ENCODE data around the gene SUGP1.
A peak's percentile ranks its signal among the peaks of the same experiment; 100 is the strongest.
"Not testable (repeated sequence)": the region's sequence is repeated elsewhere in the genome, so short reads cannot be mapped to it uniquely, and the experiment has no call there.

The SUGP1 gene

DNA sequence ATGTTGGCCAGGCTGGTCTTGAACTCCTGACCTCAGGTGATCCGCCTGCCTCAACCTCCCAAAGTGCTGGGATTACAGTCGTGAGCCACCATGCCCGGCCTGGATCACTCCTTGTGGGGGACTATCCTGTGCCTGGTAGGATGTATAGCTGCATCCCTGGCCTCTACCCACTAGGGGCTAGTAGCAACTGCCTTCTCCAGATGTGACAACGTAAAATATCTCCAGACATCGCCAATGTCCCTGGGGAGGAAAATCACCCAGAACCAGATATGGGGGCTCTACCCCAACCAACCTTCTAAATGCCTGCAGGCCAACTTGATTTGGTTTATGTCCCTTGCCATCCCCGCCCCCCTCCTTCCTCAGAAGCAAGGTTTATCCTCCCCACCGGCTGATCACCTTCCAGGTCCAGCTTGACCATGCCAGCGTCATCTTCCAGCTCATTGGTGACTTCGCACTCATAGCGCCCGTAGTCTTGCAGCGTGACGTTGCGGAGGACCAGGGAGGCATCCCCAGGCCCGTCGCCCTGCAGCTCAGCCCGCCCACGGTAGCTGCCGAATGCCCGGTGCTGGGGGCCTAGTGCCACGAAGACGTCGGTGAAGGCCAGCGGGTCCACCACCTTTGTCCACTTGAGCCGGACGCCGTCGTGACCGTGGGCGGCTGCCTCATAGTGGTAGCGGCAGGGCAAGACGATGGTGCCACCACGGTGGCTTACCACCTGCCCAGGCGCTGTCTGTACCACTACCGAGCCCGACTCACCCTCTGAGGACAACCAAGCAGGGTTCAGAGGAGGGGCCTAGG, 59.7 kb downstream of the SUGP1 start:
- DNase-seq (ENCODE audit: low read depth in 2 of 2): no peak
- TF ChIP-seq, protein P1, sequence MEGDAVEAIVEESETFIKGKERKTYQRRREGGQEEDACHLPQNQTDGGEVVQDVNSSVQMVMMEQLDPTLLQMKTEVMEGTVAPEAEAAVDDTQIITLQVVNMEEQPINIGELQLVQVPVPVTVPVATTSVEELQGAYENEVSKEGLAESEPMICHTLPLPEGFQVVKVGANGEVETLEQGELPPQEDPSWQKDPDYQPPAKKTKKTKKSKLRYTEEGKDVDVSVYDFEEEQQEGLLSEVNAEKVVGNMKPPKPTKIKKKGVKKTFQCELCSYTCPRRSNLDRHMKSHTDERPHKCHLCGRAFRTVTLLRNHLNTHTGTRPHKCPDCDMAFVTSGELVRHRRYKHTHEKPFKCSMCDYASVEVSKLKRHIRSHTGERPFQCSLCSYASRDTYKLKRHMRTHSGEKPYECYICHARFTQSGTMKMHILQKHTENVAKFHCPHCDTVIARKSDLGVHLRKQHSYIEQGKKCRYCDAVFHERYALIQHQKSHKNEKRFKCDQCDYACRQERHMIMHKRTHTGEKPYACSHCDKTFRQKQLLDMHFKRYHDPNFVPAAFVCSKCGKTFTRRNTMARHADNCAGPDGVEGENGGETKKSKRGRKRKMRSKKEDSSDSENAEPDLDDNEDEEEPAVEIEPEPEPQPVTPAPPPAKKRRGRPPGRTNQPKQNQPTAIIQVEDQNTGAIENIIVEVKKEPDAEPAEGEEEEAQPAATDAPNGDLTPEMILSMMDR (IDR thresholded peaks at IDR 0.05; ENCODE audit: low read depth, low read length): no peak
- H3K4me3 ChIP-seq (replicated peaks in 1 of 2; ENCODE audit: low read depth in 2 of 2, low read length in 2 of 2): no peak overlapping the region

DNA sequence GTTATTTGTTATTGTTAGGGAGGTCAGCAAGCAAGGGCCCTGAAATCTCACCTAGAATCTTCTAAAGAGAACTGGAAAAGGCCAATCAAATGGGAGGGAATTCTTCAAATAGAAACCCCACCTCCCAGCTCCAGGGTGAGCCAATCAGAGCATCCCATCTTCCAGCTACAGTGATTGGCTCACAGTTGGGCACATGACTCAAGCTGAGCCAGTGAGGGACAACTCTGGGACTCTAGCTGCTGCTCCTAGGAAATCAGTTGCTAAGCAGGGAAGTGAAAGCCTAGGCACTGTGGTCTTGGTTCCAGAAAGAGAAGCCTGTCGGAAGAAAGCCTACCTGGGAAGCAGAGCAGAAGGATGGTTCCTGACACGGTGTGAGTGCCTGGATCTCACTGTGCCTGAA, 60.6 kb downstream of the SUGP1 start:
- peak in 1 of 2 donors; percentile 55 for DNase-seq (ENCODE audit: low read depth in 2 of 2)
- TF ChIP-seq, protein P1 (IDR thresholded peaks at IDR 0.05; ENCODE audit: low read depth, low read length): no peak
- no peak overlapping the region for H3K4me3 ChIP-seq (replicated peaks in 1 of 2; ENCODE audit: low read depth in 2 of 2, low read length in 2 of 2)

DNA sequence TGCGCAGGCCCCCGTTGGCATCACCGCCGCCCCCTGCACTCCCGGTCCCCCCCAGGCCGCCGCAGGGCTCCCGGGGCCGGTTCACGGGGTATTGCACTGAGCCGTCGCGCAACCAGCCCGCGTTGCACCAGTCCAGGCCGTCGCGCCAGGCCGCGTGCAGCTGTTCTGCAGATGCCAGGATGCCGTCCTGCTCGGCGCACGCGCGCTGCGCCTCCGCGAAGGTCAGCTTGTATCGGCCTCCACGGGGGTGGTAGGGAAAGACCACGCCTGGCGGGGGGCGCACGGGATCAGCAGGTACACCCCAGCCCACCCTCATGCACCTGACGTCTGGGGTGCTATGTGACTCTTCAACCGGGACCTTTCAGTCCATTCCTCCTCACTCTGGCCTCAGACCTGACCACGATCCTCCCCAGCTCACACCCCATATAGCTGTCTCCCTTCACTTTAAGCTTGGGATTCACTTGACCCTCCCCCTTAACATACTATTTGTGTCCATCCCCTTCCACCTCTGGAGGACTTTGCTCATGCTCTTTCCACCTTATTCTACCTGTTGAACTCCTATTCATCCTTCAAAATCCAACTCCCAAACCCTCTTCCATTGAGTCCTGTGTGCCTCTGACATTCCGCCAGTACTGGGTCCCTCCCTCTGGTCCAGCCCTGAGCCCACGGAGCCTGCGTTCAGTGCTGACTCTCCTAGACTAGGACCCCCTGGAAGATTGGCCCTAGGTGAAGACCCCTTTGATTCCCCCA, 61.5 kb downstream of the SUGP1 start:
- TF ChIP-seq, protein P1 (IDR thresholded peaks at IDR 0.05; ENCODE audit: low read depth, low read length): no peak
- DNase-seq (ENCODE audit: low read depth in 2 of 2): no peak
- no peak overlapping the region for H3K4me3 ChIP-seq (replicated peaks in 1 of 2; ENCODE audit: low read depth in 2 of 2, low read length in 2 of 2)

DNA sequence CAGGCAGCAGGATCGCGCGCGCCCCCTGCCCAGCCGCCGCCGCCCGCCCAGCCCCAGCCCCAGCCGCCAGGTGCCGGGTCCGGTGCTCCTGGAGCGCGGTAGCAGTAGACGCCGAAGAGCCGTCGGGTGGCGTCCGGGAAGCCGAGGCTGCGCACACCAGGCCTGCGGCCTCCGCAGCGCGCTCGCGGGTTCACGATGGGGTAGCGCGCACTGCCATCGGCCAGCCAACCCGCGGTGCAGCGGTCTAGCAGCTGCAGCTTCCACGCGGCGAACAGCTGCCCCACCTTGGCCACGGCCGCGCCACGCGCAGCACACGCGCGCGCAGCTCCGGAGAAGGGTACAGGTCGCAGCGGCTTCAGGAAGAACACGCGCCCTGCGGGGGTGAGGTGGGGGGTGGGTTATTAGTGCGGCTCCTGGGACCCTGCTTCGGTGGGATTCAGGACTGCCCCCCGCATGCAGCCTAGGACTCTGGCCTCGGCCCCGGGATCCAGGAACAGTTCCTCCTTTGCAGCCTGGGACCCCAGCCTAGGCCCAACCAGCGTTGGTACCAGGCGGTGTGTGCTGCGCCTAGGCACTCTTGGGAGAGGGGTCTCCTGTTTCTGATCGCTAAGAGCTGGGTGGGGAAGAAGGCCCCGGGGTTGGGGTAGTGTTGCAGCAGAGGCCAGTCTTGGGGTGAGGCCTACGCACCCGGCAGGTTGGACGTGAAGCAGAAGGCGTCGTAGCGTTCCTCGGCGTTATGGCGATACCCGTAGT, 62.3 kb downstream of the SUGP1 start:
- DNase-seq (ENCODE audit: low read depth in 2 of 2): no peak
- no peak overlapping the region for H3K4me3 ChIP-seq (replicated peaks in 1 of 2; ENCODE audit: low read depth in 2 of 2, low read length in 2 of 2)
- TF ChIP-seq, protein P1 (IDR thresholded peaks at IDR 0.05; ENCODE audit: low read depth, low read length): no peak

DNA sequence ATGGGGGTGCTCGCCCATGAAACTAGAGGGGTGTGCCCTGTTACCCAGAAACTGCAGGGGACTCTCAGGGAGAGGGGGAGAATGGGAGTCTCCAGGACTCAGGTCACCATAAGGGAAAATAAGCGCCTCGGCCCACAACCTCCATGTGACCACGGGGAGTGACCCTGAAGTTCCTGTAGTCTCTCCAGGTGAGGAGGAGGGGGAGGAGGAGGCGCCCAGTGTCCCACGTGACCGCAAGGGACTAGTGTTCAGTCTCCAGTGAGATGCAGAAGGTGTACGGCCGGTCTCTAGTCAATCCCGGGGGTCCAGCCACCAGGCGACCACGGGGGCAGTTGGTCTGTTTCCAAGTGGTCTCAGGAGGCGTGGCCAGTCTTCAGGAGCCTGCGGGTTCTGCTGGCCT, 63.2 kb downstream of the SUGP1 start:
- no peak overlapping the region for H3K4me3 ChIP-seq (replicated peaks in 1 of 2; ENCODE audit: low read depth in 2 of 2, low read length in 2 of 2)
- TF ChIP-seq, protein P1 (IDR thresholded peaks at IDR 0.05; ENCODE audit: low read depth, low read length): no peak
- DNase-seq (ENCODE audit: low read depth in 2 of 2): no peak

DNA sequence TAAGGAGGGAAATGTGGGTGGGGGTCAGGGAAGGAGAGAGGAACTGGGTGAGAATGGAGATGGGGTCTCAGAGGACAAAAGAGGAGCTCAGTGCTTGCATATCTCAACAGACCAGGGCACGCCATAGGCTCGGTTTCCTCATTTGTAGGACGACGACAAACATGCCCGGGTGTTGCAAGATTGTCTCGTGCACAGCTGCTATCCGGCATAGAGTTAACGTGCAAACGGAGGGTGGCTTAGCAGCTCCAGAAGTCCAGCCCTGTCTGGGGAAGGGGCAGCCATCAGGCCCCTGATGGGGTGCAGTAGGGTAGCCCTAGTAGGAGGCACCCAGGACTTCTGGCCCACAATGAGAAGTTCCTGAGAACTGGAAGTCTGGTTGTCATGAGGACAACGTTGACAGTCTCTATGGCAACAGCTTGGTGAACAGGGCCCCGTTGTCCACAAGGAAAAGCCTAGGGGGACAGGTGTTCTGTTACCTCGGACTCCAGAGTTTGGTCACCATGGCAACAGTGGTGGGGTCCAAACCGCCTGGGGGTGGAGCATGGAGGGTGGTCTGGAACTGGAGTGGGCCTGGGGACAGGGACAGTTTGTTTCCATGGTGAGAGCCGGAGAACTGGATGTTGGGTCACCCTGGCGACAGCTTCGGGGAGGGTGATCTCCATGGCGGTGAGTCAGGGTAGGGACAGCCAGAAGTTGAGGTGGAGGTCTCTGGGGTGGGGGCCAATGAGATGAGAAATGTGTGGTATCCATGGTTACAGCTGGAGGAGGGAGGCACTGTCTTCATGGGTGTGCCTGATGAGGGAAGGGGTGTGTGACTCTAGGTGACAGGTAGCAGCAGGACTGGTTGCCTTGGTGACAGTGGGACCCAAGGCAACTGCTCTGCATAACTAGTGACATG, 64.0 kb downstream of the SUGP1 start:
- DNase-seq (ENCODE audit: low read depth in 2 of 2): no peak
- TF ChIP-seq, protein P1 (IDR thresholded peaks at IDR 0.05; ENCODE audit: low read depth, low read length): no peak
- no peak overlapping the region for H3K4me3 ChIP-seq (replicated peaks in 1 of 2; ENCODE audit: low read depth in 2 of 2, low read length in 2 of 2)

DNA sequence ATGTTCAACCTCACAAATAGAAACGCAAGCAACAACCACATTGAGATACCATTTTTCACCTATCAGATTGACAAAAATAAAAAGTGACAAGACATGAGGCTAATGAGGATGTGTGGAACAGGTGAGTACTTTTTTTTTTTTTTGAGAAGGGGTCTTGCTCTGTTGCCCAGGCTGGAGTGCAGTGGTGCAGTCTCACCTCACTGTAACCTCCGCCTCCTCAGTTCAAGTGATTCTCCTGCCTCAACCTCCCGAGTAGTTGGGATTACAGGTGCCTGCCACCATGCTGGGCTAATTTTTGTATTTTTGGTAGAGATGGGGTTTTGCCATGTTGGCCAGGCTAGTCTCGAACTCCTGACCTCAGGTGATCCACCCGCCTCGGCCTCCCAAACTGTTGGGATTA, 66.9 kb downstream of the SUGP1 start:
- DNase-seq (ENCODE audit: low read depth in 2 of 2); H3K4me3 ChIP-seq (replicated peaks in 1 of 2; ENCODE audit: low read depth in 2 of 2, low read length in 2 of 2): not testable (repeated sequence)
